CD4-positive, alpha-beta T cell treated with Interleukin-4 for 1 hour (primary cell): Measurements from ENCODE around the gene ZFTA.

Source experiments
- DNase-seq, 2 donors: peaks; one replicate each; pipeline ENCODE4 v3.0.0-alpha.2; 2020 to 2022

Gene ZFTA

GRCh38 chr11:63745304-63746170, 23.0 kb downstream of the ZFTA start:
- DNase-seq, result no peak

- peak; percentile 57 to 70 for DNase-seq
Measured at GRCh38 chr11:63738720-63739360, 29.7 kb downstream of the ZFTA start.

GRCh38 chr11:63737718-63738117, 30.9 kb downstream of the ZFTA start:
- DNase-seq, result no peak

GRCh38 chr11:63736864-63737263, 31.7 kb downstream of the ZFTA start:
- DNase-seq, result no peak

GRCh38 chr11:63729326-63729725, 39.2 kb downstream of the ZFTA start:
- DNase-seq, result no peak

GRCh38 chr11:63720611-63721010, 48.0 kb downstream of the ZFTA start:
- no peak for DNase-seq

- no peak for DNase-seq
Measured at GRCh38 chr11:63719987-63720386, 48.6 kb downstream of the ZFTA start.

GRCh38 chr11:63719001-63719400, 49.6 kb downstream of the ZFTA start:
- no peak for DNase-seq
